ENCODE measurements around the gene MYH15. TPM values are rescaled to one million over a fixed set of nuclear protein-coding genes. Genes with fewer than 3 reads are reported as not detected.

Gene MYH15
- total RNA-seq, result 0.23 and 0.31 TPM in 2 replicates

DNA sequence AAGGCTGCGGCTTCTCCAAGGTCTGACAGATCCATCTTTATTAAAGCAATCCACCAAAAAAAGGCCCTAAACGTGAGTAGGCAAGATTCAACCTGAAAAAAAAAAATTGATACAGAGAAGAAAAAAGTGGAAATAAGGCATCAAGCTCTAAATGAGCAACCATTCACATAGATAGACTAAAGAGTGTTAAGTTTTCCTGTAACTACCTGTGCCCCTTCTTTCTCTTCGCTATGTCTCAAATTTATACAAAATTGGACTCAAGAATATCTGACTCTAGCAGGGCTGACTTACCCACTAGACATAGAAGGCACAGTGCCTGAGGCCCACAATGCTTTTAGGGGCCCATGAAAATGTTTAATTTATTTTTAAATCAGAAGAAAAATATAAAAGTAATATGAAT is at the start of gene MYH15:
Gene MYH15 (minus strand): TSS at position 101 of the 400 bp plus-strand sequence. CDS start 66 bp downstream, at position 35.

Other genes starting within 250 kb of the MYH15 start
- not detected in 2 replicates for gene HHLA2, start 214.0 kb downstream of the MYH15 start, total RNA-seq
- gene CIP2A, start 78.8 kb upstream of the MYH15 start, total RNA-seq, result 9.2 and 21.3 TPM in 2 replicates
- gene DZIP3, start 79.1 kb upstream of the MYH15 start, total RNA-seq, result 2.8 and 3.9 TPM in 2 replicates
- gene RETNLB, start 246.8 kb upstream of the MYH15 start, total RNA-seq, result not detected in 2 replicates